ENCODE results near the gene MMP15.

Gene MMP15

DNA sequence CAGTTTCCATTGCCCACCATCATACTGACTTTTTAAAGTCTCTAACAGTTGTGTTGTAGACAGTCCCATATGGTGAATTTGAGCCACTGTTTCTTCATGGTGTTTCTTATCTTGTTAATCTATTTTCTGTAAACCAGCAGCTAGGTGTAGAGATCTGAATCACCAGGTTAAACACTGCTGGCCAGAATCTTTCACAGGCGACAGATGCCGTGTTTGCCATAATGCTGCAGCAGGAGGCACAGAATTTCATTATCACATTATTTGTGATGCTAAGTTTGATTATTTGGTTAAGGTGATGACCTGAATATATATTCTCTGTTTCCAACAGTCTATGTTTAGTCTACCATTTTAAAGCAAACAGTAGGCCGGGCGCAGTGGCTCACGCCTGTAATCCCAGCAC, 43.2 kb upstream of the MMP15 start:
- TF ChIP-seq, protein P1, sequence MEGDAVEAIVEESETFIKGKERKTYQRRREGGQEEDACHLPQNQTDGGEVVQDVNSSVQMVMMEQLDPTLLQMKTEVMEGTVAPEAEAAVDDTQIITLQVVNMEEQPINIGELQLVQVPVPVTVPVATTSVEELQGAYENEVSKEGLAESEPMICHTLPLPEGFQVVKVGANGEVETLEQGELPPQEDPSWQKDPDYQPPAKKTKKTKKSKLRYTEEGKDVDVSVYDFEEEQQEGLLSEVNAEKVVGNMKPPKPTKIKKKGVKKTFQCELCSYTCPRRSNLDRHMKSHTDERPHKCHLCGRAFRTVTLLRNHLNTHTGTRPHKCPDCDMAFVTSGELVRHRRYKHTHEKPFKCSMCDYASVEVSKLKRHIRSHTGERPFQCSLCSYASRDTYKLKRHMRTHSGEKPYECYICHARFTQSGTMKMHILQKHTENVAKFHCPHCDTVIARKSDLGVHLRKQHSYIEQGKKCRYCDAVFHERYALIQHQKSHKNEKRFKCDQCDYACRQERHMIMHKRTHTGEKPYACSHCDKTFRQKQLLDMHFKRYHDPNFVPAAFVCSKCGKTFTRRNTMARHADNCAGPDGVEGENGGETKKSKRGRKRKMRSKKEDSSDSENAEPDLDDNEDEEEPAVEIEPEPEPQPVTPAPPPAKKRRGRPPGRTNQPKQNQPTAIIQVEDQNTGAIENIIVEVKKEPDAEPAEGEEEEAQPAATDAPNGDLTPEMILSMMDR (IDR thresholded peaks at IDR 0.05; ENCODE audit: insufficient read depth, low read length, poor library complexity, severe bottlenecking) = no peak
- Histone ChIP-seq H3K4me3 (replicated peaks; ENCODE audit: low read depth, low read length) (no peak overlapping the region), H3K27me3 (replicated peaks; ENCODE audit: control insufficient read depth, insufficient read depth, low read length) (no peaks in the 10 kb centered on the region; the same call in 1 of the 2 replicates), H3K36me3 (ENCODE audit: control insufficient read depth, insufficient read depth, low read length) (no peaks in the 10 kb centered on the region)
- no peak for DNase-seq (ENCODE audit: extremely low read depth, insufficient read length)

DNA sequence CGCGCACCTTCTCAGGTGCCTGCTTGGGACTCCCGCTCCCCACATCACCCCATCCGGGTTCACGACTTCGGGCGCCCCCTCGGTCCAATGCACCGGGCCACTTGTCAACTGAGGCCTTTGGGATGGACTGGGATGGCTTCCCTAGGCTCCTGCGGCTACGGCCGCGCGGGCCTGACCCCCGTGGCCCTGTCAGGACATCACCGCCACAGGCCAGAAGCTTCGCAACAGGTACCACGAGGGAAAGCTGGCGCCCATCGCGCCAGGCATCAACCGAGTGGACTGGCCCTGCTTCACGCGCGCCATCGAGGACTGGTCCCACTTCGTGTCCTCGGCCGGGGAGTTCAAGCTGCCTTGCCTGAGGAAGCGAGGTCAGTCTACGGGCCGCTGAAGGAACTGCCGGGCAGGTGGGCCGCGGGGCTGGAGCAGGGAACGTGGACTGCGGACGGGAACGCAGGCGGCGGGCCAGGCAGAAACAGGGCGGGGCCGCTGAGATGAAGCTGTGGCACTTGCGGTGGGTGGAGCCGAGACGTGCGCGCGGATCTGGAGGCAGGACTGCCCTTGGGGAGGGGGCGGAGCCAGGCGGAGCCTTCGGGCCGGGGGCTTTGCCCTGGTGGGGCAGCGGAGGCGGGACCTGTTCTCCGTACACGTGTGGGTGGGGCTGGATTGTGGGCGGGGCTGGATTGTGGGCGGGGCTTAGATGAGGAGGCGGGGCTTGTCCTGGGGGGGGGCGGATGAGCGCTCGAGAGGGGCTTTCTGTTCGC, 40.9 kb upstream of the MMP15 start:
- Histone ChIP-seq H3K27me3 (replicated peaks; ENCODE audit: control insufficient read depth, insufficient read depth, low read length) (no peaks in the 10 kb centered on the region; the same call in 1 of the 2 replicates), H3K36me3 (ENCODE audit: control insufficient read depth, insufficient read depth, low read length) (no peaks in the 10 kb centered on the region), H3K4me3 (replicated peaks; ENCODE audit: low read depth, low read length) (peak overlapping the region; percentile 47)
- TF ChIP-seq, protein P1 (IDR thresholded peaks at IDR 0.05; ENCODE audit: insufficient read depth, low read length, poor library complexity, severe bottlenecking) = no peak
- DNase-seq (ENCODE audit: extremely low read depth, insufficient read length) = peak; percentile 83

DNA sequence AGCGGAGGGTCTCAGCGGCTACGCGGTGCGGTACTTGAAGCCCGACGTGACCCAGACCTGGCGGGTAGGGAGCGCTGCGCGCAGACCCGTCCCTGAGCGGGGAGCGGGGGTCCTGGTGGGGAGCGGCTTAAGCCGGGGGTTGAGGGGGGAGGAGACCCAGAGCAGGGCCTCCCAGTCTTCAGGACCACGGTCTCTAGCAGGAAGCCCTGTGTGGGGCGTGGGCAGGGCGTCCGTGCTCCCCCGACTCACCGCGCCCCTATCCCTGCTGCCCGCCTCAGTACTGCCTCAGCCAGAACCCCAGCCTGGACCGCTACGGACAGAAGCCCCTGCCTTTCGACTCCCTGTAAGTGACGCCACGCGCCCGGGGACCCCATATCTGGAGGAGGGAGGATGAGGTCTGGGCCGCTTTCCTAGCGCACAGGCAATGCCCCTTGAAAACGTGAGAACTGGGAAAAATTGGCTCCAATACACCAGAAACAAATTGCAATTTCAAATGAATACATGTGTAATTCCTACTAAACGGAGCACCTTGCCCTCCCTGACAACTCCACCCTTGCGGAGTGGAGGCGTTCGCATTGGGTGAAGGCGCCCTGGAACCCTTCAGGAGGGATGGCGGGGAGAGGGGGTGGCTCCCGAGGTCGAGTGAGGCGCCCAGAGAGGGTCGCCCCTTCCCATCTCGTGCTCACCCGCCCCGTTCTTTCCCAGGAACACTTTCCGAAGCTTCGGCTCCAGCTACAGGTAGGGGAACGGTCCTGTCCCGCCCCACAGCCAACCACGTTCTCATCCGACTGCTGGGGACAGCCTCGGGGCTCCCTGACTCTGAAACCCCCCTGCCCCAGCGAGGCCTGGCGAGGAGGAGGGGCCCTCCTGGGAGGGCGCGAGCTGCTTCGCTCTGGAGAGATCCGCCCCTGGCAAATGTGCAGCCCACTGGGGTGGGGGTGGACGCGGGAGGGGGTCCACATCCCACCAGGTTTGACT, 40.1 kb upstream of the MMP15 start:
- H3K4me3 ChIP-seq (replicated peaks; ENCODE audit: low read depth, low read length) = peak overlapping the region; percentile 47
- TF ChIP-seq, protein P1 (IDR thresholded peaks at IDR 0.05; ENCODE audit: insufficient read depth, low read length, poor library complexity, severe bottlenecking) = no peak
- H3K36me3 ChIP-seq (ENCODE audit: control insufficient read depth, insufficient read depth, low read length) = no peaks in the 10 kb centered on the region
- H3K27me3 ChIP-seq (replicated peaks; ENCODE audit: control insufficient read depth, insufficient read depth, low read length) = no peaks in the 10 kb centered on the region; the same call in 1 of the 2 replicates
- DNase-seq (ENCODE audit: extremely low read depth, insufficient read length) = no peak

DNA sequence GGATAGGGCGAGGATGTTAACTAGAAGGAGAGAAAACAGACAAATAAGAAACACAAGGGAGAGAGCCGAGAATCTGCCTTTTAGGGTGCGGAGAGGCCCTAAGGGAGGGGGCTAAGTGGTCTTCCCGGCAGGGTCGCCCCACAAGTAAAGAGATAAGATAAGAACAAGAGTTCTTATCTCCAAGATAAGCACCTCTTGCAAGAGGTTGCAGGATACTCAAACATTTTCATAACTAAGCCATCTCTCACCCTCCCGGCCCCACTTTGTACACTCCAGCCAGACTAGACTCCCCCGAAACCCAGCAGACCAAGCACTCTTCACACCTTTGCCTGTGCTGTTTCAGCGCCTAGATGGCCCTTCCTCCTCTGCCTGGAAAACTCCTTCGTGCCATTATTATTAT, 39.4 kb upstream of the MMP15 start:
- DNase-seq (ENCODE audit: extremely low read depth, insufficient read length) = no peak
- TF ChIP-seq, protein P1 (IDR thresholded peaks at IDR 0.05; ENCODE audit: insufficient read depth, low read length, poor library complexity, severe bottlenecking) = no peak
- Histone ChIP-seq H3K36me3 (ENCODE audit: control insufficient read depth, insufficient read depth, low read length) (no peaks in the 10 kb centered on the region), H3K27me3 (replicated peaks; ENCODE audit: control insufficient read depth, insufficient read depth, low read length) (no peaks in the 10 kb centered on the region; the same call in 1 of the 2 replicates), H3K4me3 (replicated peaks; ENCODE audit: low read depth, low read length) (no peak overlapping the region)

DNA sequence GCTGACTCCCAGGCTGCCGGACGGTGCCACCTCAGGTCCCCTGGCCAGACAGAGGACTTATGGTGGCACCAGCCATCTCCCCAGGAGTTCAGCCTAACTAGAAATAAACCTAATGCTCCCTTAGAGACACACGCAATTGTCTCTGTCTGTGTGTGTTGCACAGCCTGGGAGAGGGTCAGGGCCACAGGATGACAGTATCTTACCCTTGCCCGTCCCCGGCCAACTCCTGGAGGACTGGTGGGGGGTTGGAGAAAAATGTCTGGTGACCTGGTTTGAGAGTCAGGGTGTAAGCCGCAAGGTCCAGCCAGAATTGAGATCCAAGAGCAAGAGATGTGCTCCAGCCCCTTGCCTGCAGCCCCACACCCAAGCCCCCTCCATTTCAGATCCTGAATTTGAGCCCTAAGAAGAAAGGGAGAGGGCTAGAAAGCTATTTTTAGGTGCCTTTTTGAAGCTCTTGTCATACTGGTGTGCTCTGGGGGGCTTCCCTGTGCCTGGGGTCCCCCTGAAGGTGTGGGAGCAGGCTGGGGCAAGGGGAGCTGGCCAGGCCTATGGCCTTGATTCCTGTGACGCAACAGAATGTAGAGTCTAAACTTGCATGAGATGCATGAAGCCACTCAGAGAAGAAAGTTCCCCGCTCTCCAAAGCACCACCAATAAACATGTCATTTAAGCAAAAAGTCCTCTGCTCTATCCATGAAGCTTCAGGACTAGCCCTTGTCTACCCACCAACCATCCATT, 37.9 kb upstream of the MMP15 start:
- H3K27me3 ChIP-seq (replicated peaks; ENCODE audit: control insufficient read depth, insufficient read depth, low read length) = no peaks in the 10 kb centered on the region; the same call in 1 of the 2 replicates
- no peak for DNase-seq (ENCODE audit: extremely low read depth, insufficient read length)
- no peak overlapping the region for H3K4me3 ChIP-seq (replicated peaks; ENCODE audit: low read depth, low read length)
- no peaks in the 10 kb centered on the region for H3K36me3 ChIP-seq (ENCODE audit: control insufficient read depth, insufficient read depth, low read length)
- TF ChIP-seq, protein P1 (IDR thresholded peaks at IDR 0.05; ENCODE audit: insufficient read depth, low read length, poor library complexity, severe bottlenecking) = no peak
